Measurements from ENCODE around the gene INVS. TPM values are rescaled to one million over a fixed set of nuclear protein-coding genes. Genes with fewer than 3 reads are reported as not detected.

INVS gene
- 28.1 and 29.5 TPM in 2 replicates for total RNA-seq
- long read RNA-seq, transcript INVS-202 (17 exons, 3,709 nt) = major isoform, 17 of 102 reads
- long read RNA-seq, transcript INVS-201 (18 exons, 2,968 nt) = minor isoform, 6 of 102 reads
- long read RNA-seq, partial matches to known transcripts = 29 of 102 reads
- long read RNA-seq, other reads (novel, unspliced or antisense) = 50 of 102 reads

DNA sequence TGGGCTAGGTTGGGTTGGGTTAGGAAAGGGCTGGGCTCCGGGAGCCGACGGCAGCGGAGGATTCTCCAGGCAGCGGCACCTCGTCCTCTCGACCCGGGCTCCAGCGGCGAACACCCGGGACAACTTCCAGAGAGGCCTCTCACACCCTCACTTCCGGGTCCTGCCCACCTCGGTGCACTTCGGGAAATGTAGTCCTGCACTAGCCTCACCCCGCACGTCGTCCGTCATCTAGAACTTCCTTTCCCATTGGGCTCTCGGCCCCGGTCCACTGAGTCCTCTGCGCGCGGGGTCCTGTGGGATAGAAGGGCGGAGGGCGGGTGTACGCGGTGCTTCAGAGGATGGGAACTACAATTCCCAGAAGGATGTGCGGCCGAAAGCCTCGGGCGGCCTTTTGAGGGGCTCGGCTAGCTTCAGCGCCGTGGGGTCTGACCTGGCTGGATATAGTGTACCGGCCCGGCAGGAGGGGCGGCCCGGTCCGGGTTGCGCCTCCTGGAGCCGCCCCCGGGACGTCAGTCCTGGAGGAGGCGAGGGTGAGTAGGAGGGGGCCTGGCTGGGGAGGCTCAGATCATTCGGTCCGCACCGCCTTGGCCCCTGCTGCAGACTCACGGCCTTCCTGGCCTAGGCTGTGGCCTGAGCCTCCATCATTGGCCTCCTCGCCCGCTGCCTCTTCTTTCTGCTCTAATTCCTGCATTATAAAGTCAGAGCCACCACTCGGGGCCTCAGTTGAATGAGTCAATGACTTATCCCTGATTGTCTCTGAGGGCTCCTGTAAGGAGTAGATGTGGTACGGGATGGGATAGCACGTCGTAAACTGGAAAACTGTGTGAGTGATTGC lies at the start of gene INVS, which contains the start of gene ERP44:
INVS (plus strand) TSS at position 357 of the 835 bp plus-strand sequence. CDS start 5,279 bp downstream, outside the sequence.
ERP44 (minus strand) TSS at position 114 of the 835 bp plus-strand sequence. CDS start 160 bp downstream, outside the sequence.
- no peaks in the 10 kb centered on the region for H3K9me3 Mint-ChIP-seq (ENCODE audit: low read depth)
- peak within 1 kb of the TSS; percentile 100 for H3K4me3 Mint-ChIP-seq (ENCODE audit: low read depth)
- TF ChIP-seq, protein P1, sequence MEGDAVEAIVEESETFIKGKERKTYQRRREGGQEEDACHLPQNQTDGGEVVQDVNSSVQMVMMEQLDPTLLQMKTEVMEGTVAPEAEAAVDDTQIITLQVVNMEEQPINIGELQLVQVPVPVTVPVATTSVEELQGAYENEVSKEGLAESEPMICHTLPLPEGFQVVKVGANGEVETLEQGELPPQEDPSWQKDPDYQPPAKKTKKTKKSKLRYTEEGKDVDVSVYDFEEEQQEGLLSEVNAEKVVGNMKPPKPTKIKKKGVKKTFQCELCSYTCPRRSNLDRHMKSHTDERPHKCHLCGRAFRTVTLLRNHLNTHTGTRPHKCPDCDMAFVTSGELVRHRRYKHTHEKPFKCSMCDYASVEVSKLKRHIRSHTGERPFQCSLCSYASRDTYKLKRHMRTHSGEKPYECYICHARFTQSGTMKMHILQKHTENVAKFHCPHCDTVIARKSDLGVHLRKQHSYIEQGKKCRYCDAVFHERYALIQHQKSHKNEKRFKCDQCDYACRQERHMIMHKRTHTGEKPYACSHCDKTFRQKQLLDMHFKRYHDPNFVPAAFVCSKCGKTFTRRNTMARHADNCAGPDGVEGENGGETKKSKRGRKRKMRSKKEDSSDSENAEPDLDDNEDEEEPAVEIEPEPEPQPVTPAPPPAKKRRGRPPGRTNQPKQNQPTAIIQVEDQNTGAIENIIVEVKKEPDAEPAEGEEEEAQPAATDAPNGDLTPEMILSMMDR (IDR thresholded peaks at IDR 0.05; ENCODE audit: unreplicated experiment) = no peak
- H3K27ac Mint-ChIP-seq = peak within 1 kb of the TSS; percentile 99
- H3K27me3 Mint-ChIP-seq = no peaks in the 10 kb centered on the region
- no peaks in the 10 kb centered on the region for H3K36me3 Mint-ChIP-seq (ENCODE audit: insufficient read depth)
- H3K4me1 Mint-ChIP-seq (ENCODE audit: low read depth) = peaks cover 27% of the 10 kb centered on the region
- DNase-seq (ENCODE audit: low spot score, unreplicated experiment) = peak; percentile 95

- Mint-ChIP-seq H3K27ac (no peak overlapping the region), H3K9me3 (ENCODE audit: low read depth) (peaks cover 11% of the 10 kb centered on the region), H3K27me3 (no peaks in the 10 kb centered on the region), H3K4me3 (ENCODE audit: low read depth) (no peak overlapping the region), H3K4me1 (ENCODE audit: low read depth) (no peaks in the 10 kb centered on the region), H3K36me3 (ENCODE audit: insufficient read depth) (peaks cover 30% of the 10 kb centered on the region)
- DNase-seq (ENCODE audit: low spot score, unreplicated experiment) = no peak
- TF ChIP-seq, protein P1 (IDR thresholded peaks at IDR 0.05; ENCODE audit: unreplicated experiment) = no peak
These were observed 49.5 kb upstream of the INVS start for GRCh38 chr9:100049551-100049950.

DNA sequence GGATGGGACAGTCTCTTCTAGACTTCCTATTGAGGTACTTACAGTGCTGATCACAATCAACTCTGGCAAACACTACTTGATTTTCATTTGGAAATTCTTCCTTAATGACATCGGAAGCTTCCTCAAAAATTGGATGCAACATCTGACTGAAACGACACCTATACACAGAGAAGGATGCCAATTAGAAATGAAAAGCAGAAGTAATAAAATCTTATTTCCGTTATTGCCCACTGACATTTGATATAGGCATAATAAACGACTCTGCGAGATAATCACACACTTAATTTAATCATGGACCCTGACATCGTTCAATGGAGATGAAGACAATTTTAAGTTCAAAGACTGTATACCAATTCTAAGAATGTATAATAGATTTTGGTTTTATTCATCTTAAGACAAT lies 46.7 kb upstream of the INVS start:
- peaks cover 20% of the 10 kb centered on the region for H3K36me3 Mint-ChIP-seq (ENCODE audit: insufficient read depth)
- H3K4me1 Mint-ChIP-seq (ENCODE audit: low read depth) = peaks cover 10% of the 10 kb centered on the region
- DNase-seq (ENCODE audit: low spot score, unreplicated experiment) = no peak
- no peak overlapping the region for H3K4me3 Mint-ChIP-seq (ENCODE audit: low read depth)
- TF ChIP-seq, protein P1 (IDR thresholded peaks at IDR 0.05; ENCODE audit: unreplicated experiment) = no peak
- H3K27me3 Mint-ChIP-seq = no peaks in the 10 kb centered on the region
- no peaks in the 10 kb centered on the region for H3K9me3 Mint-ChIP-seq (ENCODE audit: low read depth)
- H3K27ac Mint-ChIP-seq = no peak overlapping the region

DNA sequence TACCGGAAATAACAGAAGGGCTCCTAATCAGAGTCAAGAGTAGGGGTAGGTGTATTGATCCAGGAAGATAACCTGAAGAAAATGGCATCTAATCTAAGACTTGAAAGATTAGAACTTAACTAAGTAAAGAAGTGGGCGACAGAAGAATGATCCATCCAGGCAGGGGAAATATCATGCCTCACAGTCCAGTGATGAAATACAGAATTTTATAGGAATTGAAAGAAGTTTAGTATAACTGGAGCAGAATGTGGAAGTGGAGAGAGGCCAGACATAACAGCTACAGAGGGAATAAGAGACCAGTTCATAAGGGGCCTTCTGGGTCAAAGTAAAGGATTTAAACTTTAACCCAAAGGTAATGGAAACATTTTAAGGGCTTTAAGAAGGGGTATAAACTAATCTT lies 42.5 kb upstream of the INVS start:
- Mint-ChIP-seq H3K27ac (no peak overlapping the region), H3K9me3 (ENCODE audit: low read depth) (no peaks in the 10 kb centered on the region), H3K36me3 (ENCODE audit: insufficient read depth) (peaks cover 13% of the 10 kb centered on the region)

GRCh38 chr9:100057624-100058023 lies 41.4 kb upstream of the INVS start:
- Mint-ChIP-seq H3K9me3 (ENCODE audit: low read depth) (no peaks in the 10 kb centered on the region), H3K36me3 (ENCODE audit: insufficient read depth) (peaks cover 9% of the 10 kb centered on the region), H3K27ac (no peak overlapping the region), H3K4me3 (ENCODE audit: low read depth) (no peak overlapping the region), H3K27me3 (no peaks in the 10 kb centered on the region), H3K4me1 (ENCODE audit: low read depth) (peaks cover 11% of the 10 kb centered on the region)
- no peak for DNase-seq (ENCODE audit: low spot score, unreplicated experiment)
- TF ChIP-seq, protein P1 (IDR thresholded peaks at IDR 0.05; ENCODE audit: unreplicated experiment) = no peak

More for the DNA sequence above, 42.5 kb upstream of the INVS start:
- DNase-seq (ENCODE audit: low spot score, unreplicated experiment) = no peak
- Mint-ChIP-seq H3K4me1 (ENCODE audit: low read depth) (peaks cover 11% of the 10 kb centered on the region), H3K27me3 (no peaks in the 10 kb centered on the region), H3K4me3 (ENCODE audit: low read depth) (no peak overlapping the region)
- TF ChIP-seq, protein P1 (IDR thresholded peaks at IDR 0.05; ENCODE audit: unreplicated experiment) = no peak
